HG02571 (cell line): ENCODE measurements around the gene PTPRS.
"Not testable (repeated sequence)": the region's sequence is repeated elsewhere in the genome, so short reads cannot be mapped to it uniquely, and the experiment has no call there.

Experiments used
- ATAC-seq: cut with Tn5 transposase; IDR thresholded peaks from one replicate; pipeline ENCODE4 v1.9.1; 2021; ENCODE audit warnings: mild to moderate bottlenecking, moderate library complexity; ENCODE audit not compliant: unreplicated experiment

The PTPRS gene

GRCh38 chr19:5340637-5341447 lies at the start of gene PTPRS:
TSS of gene PTPRS (minus strand) at chr19:5340812. CDS start at chr19:5286140, 54,672 bp downstream.
- ATAC-seq: no peak

DNA sequence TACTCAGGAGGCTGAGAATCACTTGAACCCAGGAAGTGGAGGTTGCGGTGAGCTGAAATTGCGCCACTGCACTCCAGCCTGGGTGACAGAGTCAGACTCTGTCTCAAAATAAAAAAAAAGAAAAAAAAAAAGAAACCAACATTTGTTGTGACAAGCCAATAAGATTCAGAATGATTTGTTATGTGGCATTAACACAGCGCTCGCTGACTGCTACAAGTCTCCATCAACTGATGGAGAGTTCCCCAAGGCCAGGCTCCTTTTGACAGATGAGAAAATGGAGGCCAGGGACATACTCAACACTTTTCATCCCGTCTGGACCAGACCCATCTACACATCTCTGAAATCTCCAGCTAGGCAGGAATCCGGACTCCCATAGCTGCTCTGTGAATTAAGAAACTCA lies 48.7 kb upstream of the PTPRS start:
- no peak for ATAC-seq

- no peak for ATAC-seq
Measured at GRCh38 chr19:5387472-5387871, 46.9 kb upstream of the PTPRS start.

DNA sequence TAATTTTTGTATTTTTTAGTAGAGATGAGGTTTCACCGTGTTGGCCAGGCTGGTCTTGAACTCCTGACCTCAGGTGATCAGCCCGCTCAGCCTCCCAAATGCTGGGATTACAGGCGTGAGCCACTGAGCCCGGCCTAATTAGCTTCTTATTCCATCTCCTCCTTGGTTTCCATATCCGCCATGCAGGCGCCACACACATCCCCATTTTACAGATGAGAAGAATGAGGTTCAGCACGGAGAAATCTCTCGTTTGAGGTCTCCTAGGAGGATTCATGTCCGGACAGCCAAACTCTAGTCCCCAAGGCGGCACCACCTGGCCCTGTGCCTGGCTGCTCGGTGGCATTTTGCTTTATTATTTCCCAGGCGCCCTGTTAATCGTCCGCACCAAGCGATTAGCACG lies 46.2 kb upstream of the PTPRS start:
- ATAC-seq: no peak

GRCh38 chr19:5381197-5381596 lies 40.6 kb upstream of the PTPRS start:
- ATAC-seq: not testable (repeated sequence)

DNA sequence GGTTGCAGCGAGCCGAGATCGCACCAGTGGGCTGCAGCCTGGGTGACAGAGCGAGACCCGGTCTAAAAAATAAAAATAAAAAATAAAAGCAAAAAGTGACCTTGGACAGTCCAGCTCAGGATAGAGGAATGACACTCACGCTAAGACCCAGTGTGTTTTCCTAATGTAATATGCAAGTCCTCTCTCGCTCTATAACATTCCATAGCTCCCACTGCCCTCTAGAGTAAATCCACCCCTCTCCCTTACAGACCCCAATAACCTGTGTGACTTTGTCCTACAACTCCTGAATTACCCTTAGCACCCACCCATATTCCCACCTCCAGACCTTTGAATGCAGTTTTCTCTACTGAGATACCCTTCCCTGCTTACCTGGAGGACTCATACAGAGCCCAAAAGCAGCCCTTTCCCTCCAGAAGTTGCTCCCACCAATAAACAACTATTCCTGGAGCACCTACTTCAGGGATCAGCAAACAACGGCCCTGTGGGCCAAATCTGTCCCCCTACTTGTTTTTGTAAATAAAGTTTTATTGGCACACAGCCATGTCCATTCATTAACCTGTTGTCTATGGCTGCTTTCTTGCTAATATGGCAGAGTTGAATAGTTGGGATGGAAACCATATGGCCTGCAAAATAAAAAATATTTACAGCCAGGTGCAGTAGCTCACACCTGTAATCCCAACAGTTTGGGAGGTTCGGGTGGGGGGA lies 39.8 kb upstream of the PTPRS start:
- no peak for ATAC-seq

DNA sequence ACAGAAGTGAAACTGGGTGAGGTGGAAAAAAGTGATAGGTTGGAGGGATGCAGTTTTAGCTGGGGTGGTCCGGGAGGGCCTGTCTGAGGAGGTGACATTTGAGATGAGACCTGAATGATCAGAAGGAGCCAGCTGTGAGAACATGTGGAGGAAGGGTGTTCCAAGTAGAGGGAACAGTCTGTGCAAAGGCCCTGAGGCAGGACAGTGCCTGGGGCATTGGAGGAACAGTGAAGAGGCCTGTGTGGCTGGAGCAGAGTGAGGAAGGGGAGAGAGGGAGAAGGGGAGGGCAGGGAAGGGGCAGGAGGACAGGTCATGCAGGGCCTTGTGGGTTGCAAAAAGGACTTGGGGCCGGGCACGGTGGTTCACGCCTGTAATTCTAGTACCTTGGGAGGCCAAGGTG lies 36.3 kb upstream of the PTPRS start:
- ATAC-seq: no peak

GRCh38 chr19:5372572-5373200 lies 32.1 kb upstream of the PTPRS start:
- no peak for ATAC-seq

- ATAC-seq: no peak
Measured at GRCh38 chr19:5369962-5370367, 29.4 kb upstream of the PTPRS start.

DNA sequence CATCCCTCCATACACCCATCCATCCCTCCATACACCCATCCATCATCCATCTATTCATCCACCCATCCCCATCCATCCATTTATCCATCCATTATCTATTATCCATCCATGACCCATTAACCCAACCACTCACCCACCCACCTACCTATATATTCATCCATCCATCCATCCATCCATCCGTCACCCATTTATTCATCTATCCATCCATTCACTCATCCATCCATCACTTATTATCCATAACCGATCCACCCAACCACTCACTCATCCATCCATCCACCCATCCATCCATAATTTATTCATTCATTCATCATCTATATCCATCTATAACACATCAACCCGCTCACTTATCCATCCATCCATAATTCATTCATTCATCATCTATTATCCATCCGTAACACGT lies 28.7 kb upstream of the PTPRS start:
- no peak for ATAC-seq

DNA sequence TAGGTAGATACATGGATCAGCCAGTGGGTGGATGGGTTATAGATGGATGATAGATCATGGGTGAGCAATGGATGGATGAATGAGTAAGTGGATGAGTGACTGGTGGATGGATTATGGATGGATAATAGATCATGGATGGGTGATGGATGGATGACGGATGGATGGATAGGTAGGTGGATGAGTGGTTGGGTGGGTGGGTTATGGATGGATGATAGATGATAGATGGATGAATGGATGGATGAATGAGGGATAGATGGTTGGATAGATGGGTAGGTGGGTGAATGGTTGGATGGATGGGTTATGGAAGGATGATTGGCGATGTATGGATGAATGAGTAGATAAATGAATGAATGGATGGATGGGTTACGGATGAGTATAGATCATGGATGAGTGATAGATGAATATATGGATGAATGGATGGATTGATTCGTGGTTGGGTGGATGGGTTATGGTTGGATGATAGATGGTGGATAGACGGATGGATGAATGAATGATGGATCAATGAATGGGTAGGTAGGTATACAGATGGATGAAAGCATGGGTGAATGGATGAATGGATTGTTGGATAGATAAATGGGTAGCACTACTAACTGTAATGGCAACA lies 27.0 kb upstream of the PTPRS start:
- no peak for ATAC-seq

GRCh38 chr19:5365905-5366304 lies 25.3 kb upstream of the PTPRS start:
- no peak for ATAC-seq

GRCh38 chr19:5364674-5365073 lies 24.1 kb upstream of the PTPRS start:
- no peak for ATAC-seq

DNA sequence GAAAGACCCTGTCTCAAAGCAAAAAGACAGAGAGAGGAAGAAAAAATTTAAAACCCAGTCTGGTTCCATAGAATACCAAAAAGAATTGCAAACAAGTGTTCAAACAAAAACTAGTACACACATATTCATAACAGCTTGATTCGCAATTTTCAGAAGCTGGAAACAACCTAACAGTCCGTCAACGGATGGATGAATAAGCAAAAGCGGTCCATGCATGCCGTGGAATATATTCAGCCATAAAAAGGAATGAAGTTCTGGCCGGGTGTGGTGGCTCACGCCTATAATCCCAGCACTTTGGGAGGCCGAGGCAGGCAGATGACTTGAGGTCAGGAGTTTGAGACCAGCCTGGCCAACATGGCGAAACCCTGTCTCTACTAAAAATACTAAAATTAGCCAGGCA lies 21.2 kb upstream of the PTPRS start:
- ATAC-seq: not testable (repeated sequence)

- ATAC-seq: no peak
Measured at GRCh38 chr19:5361407-5361806, 20.8 kb upstream of the PTPRS start.

- ATAC-seq: no peak
Measured at GRCh38 chr19:5360003-5360780, 19.6 kb upstream of the PTPRS start.

DNA sequence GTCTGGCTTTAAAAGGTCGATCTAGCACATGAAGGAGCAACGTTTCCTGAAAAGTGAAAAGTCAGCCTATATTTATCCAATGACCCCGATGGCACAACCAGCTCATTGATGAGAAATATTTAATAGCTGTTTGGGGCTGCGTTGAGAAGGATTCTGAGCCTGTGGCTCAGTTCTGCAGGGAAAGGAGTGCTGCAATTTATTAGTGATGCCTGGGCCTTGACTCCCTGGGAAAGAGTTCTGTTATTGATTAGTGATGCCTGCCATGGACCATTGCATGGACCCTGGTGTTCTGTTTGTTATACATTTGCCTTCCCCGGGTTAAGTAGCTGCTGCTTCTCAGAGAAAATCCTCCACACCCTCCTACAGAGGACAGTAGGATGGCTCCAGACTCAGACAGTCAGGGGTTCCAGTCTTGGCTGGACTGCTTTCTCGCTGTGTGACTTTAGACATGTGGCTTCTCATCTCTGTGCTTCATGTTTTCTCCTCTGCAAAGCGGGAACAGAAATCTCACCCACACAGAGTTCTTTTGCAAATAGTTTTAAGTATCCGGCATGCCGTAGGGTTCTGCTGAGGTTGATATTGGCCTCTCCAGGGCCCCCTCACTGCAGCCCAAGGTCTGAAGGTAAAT lies 17.7 kb upstream of the PTPRS start:
- ATAC-seq: no peak

DNA sequence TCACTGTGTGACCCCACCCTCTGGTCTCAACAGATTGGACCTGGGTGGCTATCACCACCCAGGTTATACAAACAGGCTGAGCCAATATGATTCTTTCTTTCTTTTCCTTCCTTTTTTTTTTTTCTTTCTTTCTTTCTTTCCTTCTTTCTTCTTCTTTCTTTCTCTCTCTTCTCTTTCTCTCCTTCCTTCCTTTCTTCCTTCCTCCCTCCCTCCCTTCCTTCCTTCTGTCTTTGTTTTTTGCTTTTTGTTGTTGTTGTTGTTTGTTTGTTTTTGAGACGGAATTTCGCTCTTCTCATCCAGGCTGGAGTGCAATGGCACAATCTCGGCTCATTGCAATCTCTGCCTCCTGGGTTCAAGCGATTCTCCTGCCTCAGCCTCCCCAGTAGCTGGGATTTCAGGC lies 17.0 kb upstream of the PTPRS start:
- no peak for ATAC-seq

DNA sequence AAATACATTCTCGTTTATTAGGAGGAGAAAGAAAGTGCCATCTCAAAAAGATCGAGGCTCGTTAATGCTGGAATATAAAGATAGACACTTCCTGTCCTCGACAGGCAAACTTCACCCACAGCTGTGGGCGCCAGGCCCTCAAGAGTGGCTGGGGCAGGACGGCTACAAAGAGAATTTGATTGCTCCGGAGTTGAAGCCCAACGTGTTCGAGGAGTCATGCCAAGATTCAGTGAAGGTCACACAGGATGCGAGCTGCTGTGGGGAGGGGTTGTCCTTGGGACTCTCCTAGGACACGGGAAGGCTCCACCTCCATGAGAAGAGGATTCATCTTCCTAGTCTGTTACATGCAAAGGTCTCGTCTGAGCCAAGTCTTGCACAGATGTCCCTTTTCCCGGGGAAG lies 16.3 kb upstream of the PTPRS start:
- no peak for ATAC-seq

DNA sequence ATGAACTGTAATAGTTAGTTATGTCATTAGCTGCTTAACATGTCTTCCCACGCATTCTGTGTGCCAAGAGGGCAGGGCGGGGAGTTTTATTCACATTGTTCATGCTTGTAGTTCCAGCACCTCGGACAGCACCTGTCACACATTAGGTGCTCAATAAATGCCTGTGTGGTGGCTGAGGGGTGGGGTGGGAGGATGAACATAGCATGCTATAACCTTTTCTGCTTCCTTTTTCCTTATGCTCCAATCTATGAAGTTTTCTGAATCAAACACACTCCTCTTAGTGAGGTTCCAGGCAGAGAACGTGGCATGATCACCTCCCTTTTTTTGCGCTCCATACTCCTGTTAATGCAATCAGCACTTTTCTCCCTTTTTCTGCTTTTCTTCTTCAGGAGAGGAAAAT lies 15.8 kb upstream of the PTPRS start:
- ATAC-seq: no peak
